Measurements from ENCODE around the gene PFN3.

Gene PFN3

GRCh38 chr5:177437623-177438022 is 37.2 kb upstream of the PFN3 start:
- DNase-seq, result no peak

GRCh38 chr5:177435847-177436536 is 35.5 kb upstream of the PFN3 start:
- no peak for DNase-seq

GRCh38 chr5:177434942-177435738 is 34.7 kb upstream of the PFN3 start:
- no peak for DNase-seq

DNA sequence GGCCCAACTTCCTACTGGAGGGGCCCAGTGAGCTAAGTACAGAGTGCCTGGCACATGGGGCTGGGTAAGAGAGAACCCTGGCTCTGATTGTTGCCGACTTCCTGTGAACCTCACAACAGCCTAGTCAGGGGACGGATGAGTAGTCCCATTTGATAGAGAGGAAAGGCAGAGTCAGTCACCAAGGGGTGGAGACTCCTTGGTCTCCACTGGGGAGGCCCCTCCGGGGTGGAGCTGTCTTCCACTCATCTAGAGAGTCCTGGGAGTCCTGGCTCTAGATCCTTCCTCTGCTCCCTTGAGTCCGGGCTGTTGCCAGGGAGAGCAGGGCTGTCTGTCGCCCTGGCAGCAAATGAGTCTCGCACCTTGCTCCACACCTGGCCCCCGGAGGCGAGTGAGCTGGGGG is 34.0 kb upstream of the PFN3 start:
- DNase-seq, result peak; percentile 45

DNA sequence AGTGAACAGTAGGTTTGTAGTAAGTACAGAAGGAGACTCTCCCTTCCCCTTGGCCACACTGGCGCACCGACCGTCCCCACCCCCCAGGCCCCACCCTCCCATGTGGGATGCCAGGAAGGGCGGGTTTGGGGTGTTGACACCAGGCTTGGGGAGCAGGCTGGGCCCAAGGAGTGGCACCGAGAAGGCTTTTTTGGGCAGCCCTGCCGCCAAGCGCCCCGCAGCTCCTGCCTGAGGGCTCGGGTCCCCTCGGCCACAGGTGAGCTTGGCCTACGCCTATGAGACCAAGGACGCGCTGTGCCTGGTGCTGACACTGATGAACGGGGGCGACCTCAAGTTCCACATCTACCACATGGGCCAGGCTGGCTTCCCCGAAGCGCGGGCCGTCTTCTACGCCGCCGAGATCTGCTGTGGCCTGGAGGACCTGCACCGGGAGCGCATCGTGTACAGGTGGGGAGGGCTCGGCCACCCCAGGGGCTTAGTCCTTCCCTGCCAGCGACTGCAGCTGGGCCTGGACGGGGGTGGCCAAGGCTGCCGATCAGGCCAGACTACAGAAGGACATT is 33.3 kb upstream of the PFN3 start:
- no peak for DNase-seq

DNA sequence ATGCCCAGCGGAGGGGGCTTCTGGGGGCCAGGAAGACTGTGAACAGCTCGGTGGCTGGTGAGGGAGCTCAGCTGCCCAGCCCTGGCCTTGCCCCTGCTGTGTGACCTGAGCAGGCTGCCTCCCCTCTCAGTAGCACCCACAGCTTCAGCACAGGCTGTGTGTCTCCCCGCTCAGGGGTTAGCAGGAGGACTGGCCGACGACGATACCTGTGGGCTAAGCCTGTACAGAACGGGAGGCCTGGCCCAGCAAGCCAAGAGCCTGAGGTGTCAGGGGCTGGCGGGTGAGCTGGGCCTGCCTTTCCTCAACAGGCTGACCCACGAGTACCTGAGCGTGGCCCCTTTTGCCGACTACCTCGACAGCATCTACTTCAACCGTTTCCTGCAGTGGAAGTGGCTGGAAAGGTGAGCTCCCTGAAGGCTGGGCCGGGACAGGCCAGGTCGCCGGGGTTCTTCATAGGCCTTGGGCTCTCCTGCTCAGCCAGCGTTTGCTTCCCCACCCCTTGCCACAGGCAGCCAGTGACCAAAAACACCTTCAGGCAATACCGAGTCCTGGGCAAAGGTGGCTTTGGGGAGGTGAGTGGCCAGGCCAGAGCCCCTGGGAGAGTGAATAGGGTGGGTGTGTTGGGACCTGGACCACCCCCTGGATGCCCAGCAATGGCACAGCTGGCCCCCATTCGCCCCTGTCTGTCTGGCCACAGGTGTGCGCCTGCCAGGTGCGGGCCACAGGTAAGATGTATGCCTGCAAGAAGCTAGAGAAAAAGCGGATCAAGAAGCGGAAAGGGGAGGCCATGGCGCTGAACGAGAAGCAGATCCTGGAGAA is 32.6 kb upstream of the PFN3 start:
- DNase-seq, result no peak

GRCh38 chr5:177432143-177432838 is 31.8 kb upstream of the PFN3 start:
- no peak for DNase-seq

- DNase-seq, result peak; percentile 45
These were observed 31.1 kb upstream of the PFN3 start for GRCh38 chr5:177431317-177432142.

DNA sequence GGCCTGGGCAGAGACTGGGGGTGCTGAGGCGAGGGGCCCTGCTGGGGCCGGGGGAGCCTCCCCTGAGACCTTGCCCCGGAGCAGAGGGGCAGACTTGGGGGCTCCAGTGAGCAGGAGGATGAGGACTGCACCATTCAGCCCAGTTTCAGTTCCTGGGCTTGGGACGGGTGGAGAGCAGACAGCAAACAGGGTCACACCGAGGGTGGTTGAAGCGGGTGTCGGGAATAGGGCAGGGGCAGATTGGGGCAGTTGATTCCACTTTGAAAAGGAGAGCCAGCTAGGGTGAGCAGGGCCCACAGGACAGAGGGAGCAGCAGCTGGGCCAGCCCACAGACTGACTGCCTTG is 30.5 kb upstream of the PFN3 start:
- DNase-seq, result no peak

DNA sequence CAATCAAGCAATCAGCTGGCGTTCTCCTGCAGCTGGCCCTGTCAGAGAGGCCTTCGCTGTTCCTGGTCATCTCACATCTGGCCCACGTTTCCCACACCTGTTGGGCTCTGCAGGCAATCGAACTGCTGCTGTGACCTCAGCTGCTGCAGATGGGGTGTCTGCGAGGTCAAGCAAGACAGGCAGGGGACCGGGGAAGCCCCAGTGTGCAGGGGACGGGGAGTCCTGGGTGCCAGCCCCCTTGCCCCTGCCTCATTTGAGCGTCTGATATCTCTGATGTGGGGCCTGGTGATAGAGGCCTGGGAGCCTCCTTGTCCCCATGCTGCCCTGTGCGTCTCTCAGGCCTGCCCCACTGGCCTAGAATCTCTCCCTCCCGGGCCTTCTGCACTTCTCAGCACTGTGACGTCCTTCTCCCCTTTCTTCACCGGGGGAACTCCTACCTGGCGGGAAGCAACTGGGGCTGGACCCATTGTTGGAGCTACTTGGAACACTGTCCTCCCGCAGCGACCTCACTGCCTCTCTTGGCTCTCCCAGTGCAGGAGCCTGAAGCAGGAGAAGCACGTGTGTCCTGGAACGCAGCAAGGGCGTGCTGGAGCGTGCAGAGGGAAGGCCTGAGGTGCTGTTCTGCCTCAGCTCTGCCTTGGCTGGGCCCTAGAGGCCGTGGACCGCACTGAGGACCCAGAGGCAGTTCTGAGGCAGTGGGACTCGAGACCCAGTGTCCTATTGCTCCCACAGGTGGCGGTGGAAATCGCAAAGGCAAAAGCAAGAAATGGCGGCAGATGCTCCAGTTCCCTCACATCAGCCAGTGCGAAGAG is 29.9 kb upstream of the PFN3 start:
- no peak for DNase-seq

- DNase-seq, result peak; percentile 84
These were observed 29.0 kb upstream of the PFN3 start for GRCh38 chr5:177429248-177430040.

DNA sequence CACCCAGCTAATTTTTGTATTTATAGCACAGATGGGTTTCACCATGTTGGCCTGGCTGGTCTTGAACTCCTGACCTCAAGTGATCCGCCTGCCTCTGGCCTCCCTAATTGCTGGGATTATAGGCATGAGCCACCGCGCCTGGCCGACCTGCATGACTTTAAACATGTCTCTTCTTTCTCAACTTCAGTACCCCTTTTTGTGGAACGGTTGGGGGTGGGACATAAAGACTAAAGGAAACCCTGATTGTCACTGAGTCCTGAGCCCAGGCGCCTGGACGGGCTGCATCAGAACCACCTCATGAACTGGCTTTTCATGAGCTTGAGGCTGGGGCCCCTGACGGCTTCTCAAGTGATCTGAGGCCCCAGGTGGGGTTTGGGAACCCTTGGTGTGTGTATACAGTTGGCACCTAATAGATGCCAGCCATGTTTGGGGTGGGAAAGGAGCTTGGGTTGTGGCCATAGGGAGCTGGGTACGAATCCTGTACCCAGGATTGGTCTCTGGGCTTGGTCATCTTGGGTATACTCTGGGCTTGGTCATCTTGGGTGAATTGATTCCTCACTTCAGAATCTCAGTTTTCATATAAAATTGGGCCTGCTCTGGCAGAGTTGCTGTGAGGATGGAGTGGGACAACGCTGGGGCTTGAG is 28.2 kb upstream of the PFN3 start:
- DNase-seq, result no peak

DNA sequence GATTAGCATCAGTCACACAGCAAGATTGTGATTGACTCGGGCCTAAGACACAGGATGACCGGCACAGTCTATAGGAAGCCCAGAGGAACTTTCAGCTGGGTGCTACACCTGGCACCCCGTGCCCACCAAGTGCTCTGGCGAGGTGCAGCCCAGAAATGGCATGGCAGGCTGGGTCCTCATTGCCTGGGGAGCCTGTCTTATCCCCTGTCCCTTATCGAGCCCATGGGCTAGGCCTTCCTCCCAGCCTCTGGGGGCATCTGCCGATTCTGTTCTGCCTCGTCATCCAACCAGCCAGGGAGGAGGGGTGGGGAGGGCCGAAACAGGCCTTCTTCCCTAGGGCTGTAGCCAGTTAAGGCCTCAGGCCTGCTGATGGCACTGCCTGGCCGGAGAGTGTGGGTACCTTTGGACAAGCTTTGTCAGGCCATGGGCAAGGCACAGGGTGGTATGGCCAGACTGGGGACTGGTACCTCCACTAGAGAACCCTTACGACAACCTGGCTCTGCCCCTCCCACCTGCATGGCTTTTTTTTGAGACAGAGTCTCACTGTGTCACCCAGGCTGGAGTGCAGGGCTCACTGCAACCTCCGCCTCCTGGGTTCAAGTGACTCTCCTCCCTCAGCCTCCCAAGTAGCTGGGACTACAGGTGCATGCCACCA is 27.6 kb upstream of the PFN3 start:
- no peak for DNase-seq

GRCh38 chr5:177427211-177427822 is 26.9 kb upstream of the PFN3 start:
- DNase-seq, result no peak

GRCh38 chr5:177426566-177427210 is 26.2 kb upstream of the PFN3 start, which contains the start of gene GRK6:
TSS of gene GRK6 (plus strand) at chr5:177426676. CDS start at chr5:177426846, 170 bp downstream.
- DNase-seq, result peak; percentile 67

DNA sequence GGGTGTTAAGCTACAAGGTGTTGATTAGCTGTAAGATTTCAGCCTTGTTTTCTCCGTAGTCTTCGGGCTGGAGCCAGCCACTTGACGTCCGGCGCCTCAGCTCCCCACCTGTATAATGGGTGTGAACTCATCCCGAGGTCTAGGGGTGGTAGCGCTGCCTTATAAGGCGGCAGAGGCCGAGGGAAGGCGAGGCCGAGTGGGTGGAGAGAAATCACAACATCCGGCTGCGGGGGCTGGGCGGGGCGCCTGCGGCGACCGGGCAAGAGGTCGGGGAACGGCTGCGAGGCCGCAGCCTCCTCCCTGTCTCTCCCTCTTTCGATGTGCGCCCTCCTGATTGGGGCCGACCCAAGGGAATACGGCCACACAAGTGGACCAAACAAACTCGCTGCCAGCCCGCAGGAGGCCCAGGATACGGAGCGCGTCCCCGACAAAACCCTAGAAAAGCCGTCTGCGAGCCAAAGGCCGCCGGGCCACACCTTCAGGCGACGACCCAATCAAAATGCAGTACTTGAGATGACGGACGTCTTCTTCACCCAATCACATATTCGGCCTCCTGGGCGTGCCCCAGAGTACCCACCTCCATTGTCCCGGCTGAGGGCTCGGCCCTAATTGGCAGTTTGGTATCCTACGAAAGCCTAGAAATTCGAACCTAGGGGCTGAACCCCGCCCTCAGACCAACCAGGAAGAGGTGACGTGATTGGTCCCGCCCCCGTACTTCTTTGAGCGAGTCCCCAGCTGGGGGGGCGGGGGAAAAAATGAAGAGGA is 25.5 kb upstream of the PFN3 start:
- DNase-seq, result peak; percentile 99

- no peak for DNase-seq
These were observed 24.8 kb upstream of the PFN3 start for GRCh38 chr5:177425196-177425800.

Measured in activated CD8-positive, alpha-beta memory T cell treated with anti-CD3 and anti-CD28 coated beads, Interleukin-2, amount 50 U/mL, for 4 hours (primary cell).